Measurements from ENCODE around the gene SZRD1. TPM values are rescaled to one million over a fixed set of nuclear protein-coding genes. Genes with fewer than 3 reads are reported as not detected.

Gene SZRD1
- total and polyA plus RNA-seq, 2 of the 8 experiments (the other 6 are each of a cell fraction or from before 2014, with no cell fraction given) = 97.8 to 108 TPM

DNA sequence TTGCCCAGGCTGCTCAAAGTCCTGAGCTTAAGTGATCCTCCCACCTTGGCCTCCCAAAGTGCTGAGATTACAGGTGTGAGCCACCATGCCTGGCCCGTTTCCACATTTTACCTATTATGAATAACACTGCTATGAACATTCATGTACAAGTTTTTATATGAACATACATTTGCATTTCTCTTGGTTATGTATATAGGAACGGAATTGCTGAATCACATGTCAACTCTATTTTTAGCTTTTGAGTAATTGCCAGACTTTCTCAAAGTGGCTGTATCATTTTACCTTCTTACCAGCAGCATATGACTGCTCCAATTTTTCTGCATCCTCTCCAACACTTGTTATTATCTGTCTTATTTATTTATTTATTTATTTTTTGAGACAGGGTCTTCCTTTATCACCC is 67.5 kb downstream of the SZRD1 start:
- Histone ChIP-seq H4K5ac (ENCODE audit: insufficient read length, low read depth, low read length) (no peak overlapping the region), H3K4me2 (ENCODE audit: insufficient read depth in 1 of 2, low read depth in 2 of 2, low read length in 2 of 2) (no peak overlapping the region), H3K4me3 (ENCODE audit: extremely low read depth in 1 of 4, insufficient read depth in 2 of 4, low read depth in 3 of 4, low read length in 4 of 4) (no peak overlapping the region), H4K20me1 (replicated peaks in 1 of 2; ENCODE audit: control insufficient read depth in 1 of 2, insufficient read depth in 2 of 2, low read length in 2 of 2) (no peaks in the 10 kb centered on the region), H3K23ac (ENCODE audit: insufficient read length) (no peak overlapping the region), H2AFZ (ENCODE audit: low read length) (no peak overlapping the region), H3K36me3 (ENCODE audit: control insufficient read depth in 2 of 4, insufficient read depth in 4 of 4, low read length in 3 of 4) (no peaks in the 10 kb centered on the region), H2BK120ac (replicated peaks; ENCODE audit: low read depth, low read length) (no peak overlapping the region), H4K8ac (ENCODE audit: extremely low read depth, insufficient read depth, low read length) (no peak overlapping the region), H2BK5ac (ENCODE audit: low read depth, low read length) (no peak overlapping the region), H3K4ac (replicated peaks; ENCODE audit: insufficient read length, low read depth, low read length) (no peak overlapping the region), H3K27ac (ENCODE audit: low read depth, low read length) (no peak overlapping the region), H3K18ac (ENCODE audit: extremely low read depth, low read length) (no peak overlapping the region), H3K4me1 (replicated peaks in 1 of 4; ENCODE audit: control insufficient read depth in 3 of 4, insufficient read depth in 4 of 4, low read length in 3 of 4) (peaks cover 0 to 4% (median 0%) of the 10 kb centered on the region in 4 experiments; a peak in 1 of 7 replicates), H3K56ac (replicated peaks; ENCODE audit: insufficient read length, low read depth, low read length) (no peak overlapping the region), H3K14ac (ENCODE audit: insufficient read length) (no peak overlapping the region), H3K27me3 (replicated peaks in 1 of 4; ENCODE audit: control insufficient read depth in 3 of 4, extremely low read depth in 1 of 4, insufficient read depth in 3 of 4, low read length in 3 of 4) (no peaks in the 10 kb centered on the region), H3K79me2 (ENCODE audit: control insufficient read depth in 1 of 2, insufficient read depth in 2 of 2, low read length in 2 of 2) (no peaks in the 10 kb centered on the region), H2BK20ac (ENCODE audit: low read length) (no peak overlapping the region), H3K9ac (replicated peaks in 1 of 4; ENCODE audit: extremely low read depth in 1 of 4, low read depth in 3 of 4, low read length in 3 of 4) (no peak overlapping the region), H2BK15ac (ENCODE audit: low read length) (no peak overlapping the region), H3K23me2 (ENCODE audit: low read depth, low read length) (no peaks in the 10 kb centered on the region), H3K79me1 (ENCODE audit: low read depth, low read length) (no peaks in the 10 kb centered on the region), H2AK5ac (ENCODE audit: low read depth, low read length) (no peak overlapping the region), H2BK12ac (ENCODE audit: low read depth, low read length) (no peak overlapping the region), H4K91ac (replicated peaks; ENCODE audit: insufficient read length, low read length) (no peak overlapping the region), H3K9me3 (ENCODE audit: insufficient read depth in 2 of 2, low read depth in 1 of 2, low read length in 1 of 2) (no peaks in the 10 kb centered on the region)
- WGBS, 2 experiments (ENCODE audit: extremely low coverage in 1 of 2, insufficient coverage in 1 of 2, insufficient read length in 1 of 2, insufficient replicate concordance in 2 of 2, low coverage in 1 of 2, low lambda C conversion rate in 2 of 2, missing lambda C conversion rate in 1 of 2) = 82% methylated on average over 2 of the region's 2 CpGs; no CpG with 5 or more reads in 1 of the 2 experiments
- DNase-seq (ENCODE audit: low read depth in 1 of 2, low spot score in 2 of 2) (no peak), FAIRE-seq (no peak)
- ChIA-PET CTCF (ENCODE audit: partially characterized antibody) (interaction anchor here (1.0 kb wide), 1 partner anchor 33 kb away, joined by 3 read pairs; no protein-coding TSS in a partner anchor), POLR2A (ENCODE audit: partially characterized antibody) (interaction anchor here (1.2 kb wide), 1 partner anchor 12 kb away, joined by 3 read pairs; no protein-coding TSS in a partner anchor)
- no peak for TF ChIP-seq PHF8 (conservative IDR thresholded peaks at IDR 0.05; ENCODE audit: low read depth, low read length)
- TF ChIP-seq EP300 (IDR thresholded peaks at IDR 0.05; ENCODE audit: borderline replicate concordance in 1 of 2, low read depth in 2 of 2, low read length in 2 of 2) = no peak

Measured in H1 (cell line).